ENCODE data around the gene DHRS9. TPM values are rescaled to one million over a fixed set of nuclear protein-coding genes. Genes with fewer than 3 reads are reported as not detected.
A peak's percentile ranks its signal among the peaks of the same experiment; 100 is the strongest.

The DHRS9 gene
- total RNA-seq, 1 donor = 0.36 TPM

DNA sequence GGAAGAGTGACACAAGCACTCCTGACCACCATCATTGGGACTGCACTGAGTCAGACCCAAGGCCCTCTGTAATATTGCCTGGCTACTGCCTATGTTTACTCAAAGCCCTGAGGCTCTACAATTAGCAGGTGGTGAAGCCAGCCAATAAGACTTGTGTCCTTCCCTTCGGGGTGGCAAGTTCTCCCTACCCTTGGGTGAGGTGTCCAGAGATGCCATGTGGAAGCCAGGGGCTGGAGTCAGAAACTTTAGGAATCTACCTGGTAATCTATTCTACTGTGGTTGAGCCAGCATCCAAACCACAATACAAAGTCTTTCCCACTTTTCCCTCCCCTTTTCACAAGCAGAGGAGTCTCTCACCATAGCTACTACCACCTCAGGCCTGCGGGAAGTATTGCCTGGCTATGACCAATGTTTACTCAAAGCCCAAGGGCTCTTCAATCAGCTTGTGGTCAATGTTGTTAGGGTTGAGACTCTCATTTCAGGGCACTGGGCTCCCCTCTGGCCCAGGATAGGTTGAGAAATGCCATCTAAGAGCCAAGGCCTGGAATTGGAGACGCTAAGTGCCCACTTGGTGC is 17.6 kb downstream of the DHRS9 start:
- H3K4me3 ChIP-seq (ENCODE audit: low read depth, low read length) = no peak overlapping the region
- DNase-seq (ENCODE audit: low read depth) = no peak
- TF ChIP-seq, protein P1, sequence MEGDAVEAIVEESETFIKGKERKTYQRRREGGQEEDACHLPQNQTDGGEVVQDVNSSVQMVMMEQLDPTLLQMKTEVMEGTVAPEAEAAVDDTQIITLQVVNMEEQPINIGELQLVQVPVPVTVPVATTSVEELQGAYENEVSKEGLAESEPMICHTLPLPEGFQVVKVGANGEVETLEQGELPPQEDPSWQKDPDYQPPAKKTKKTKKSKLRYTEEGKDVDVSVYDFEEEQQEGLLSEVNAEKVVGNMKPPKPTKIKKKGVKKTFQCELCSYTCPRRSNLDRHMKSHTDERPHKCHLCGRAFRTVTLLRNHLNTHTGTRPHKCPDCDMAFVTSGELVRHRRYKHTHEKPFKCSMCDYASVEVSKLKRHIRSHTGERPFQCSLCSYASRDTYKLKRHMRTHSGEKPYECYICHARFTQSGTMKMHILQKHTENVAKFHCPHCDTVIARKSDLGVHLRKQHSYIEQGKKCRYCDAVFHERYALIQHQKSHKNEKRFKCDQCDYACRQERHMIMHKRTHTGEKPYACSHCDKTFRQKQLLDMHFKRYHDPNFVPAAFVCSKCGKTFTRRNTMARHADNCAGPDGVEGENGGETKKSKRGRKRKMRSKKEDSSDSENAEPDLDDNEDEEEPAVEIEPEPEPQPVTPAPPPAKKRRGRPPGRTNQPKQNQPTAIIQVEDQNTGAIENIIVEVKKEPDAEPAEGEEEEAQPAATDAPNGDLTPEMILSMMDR (IDR thresholded peaks at IDR 0.05; ENCODE audit: insufficient read depth, low read length) = no peak

DNA sequence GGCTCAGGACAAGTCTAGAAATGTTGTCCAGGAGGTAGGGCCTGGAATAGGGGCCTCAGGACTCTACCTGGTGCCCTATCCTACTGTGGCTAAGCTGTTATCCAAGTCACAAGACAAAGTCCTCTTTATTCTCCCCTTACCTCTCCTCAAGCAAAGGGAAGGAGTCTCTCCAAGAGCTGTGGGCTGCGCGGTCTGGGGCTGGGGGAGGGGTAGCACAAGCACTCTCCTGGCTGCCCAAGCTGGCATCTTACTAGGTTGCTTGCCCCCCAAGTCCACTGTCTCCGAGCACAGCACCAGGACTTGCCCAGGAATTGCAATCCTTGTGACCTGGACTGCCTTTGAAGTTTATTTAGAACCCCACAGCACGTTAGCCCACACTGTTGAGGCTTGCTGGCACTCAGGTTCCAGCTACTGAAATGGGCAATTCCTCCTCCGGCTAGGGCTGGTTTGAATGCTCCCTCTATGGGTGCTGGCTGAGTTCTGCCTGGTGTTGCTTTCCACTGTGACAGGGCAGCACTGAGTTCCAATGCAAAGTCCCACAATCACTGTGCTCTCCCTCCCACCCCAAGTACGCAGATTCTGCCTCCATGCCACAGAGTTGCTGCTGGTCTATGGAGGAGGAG is 18.5 kb downstream of the DHRS9 start:
- no peak for DNase-seq (ENCODE audit: low read depth)
- TF ChIP-seq, protein P1 (IDR thresholded peaks at IDR 0.05; ENCODE audit: insufficient read depth, low read length) = no peak
- H3K4me3 ChIP-seq (ENCODE audit: low read depth, low read length) = no peak overlapping the region

DNA sequence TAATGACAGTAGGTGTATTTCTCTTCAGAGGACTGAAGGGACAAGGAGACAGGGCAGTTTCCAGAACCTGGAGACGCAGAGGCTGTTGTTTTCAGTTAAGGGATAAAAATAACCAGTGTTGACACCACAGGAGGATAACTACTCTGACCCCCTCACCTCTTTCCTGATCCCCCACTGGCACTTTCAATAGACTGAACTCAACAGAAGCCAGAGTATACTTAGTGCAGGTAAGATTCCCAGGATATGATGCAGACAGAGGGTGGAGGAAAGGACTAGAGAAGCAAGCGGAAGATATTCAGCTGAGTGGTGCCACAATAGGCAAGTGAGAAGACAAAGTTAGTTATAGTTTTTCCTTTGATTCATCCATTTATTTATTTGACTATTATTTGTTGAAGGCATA is 19.8 kb downstream of the DHRS9 start:
- TF ChIP-seq, protein P1 (IDR thresholded peaks at IDR 0.05; ENCODE audit: insufficient read depth, low read length) = no peak
- no peak for DNase-seq (ENCODE audit: low read depth)
- H3K4me3 ChIP-seq (ENCODE audit: low read depth, low read length) = no peak overlapping the region

DNA sequence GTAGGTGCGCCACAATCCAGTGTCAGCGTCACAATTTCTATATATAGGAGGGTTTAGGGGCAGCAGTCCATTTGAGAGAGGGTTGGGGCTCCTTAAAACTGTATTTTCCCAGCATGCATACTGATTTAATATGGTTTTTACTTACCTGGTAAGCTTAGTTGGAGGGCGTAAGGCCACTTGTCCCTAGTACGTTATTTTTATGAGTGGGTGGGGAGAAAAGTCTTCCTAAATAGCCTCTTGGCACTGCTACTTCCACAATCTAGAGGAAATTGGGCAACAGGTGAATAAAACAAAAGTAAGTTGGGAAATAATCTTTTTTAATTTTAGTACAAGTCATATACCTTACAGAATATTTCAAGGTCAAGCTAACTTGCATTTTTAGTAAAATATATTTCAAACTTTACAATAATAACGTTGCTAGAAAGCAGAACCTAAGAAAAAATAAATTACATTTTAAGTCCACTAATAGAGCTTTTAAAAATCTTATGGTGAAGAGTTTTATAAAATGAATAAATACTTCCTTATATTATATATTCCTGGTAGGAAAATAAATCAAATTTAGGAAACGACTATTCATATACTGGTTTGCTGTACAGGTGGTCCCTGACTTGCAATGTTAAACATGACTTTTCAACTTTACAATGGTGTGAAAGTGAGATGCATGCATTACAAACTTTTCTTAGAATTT is 20.9 kb downstream of the DHRS9 start:
- DNase-seq (ENCODE audit: low read depth) = no peak
- TF ChIP-seq, protein P1 (IDR thresholded peaks at IDR 0.05; ENCODE audit: insufficient read depth, low read length) = no peak

DNA sequence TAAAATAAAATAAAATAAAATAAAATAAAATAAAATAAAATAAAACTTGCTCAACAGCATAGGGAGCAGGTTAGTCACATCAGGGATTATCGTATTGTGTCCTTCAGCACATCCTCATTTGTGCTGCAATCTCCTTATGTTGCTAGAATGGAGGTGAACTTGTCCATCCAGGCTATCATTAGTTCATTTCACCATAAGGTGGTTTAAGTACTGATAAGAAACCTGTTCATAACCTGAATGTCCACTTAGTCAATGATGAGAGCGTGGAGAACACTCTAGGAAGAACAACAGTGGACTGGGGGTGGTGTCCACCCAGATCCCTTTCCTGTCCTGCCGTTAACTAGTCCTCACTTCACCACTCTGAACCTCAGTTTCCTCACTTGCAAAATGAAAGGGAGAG is 21.9 kb downstream of the DHRS9 start:
- no peak for DNase-seq (ENCODE audit: low read depth)
- TF ChIP-seq, protein P1 (IDR thresholded peaks at IDR 0.05; ENCODE audit: insufficient read depth, low read length) = no peak
- no peak overlapping the region for H3K4me3 ChIP-seq (ENCODE audit: low read depth, low read length)

More for the DNA sequence above, 20.9 kb downstream of the DHRS9 start:
- no peak overlapping the region for H3K4me3 ChIP-seq (ENCODE audit: low read depth, low read length)

DNA sequence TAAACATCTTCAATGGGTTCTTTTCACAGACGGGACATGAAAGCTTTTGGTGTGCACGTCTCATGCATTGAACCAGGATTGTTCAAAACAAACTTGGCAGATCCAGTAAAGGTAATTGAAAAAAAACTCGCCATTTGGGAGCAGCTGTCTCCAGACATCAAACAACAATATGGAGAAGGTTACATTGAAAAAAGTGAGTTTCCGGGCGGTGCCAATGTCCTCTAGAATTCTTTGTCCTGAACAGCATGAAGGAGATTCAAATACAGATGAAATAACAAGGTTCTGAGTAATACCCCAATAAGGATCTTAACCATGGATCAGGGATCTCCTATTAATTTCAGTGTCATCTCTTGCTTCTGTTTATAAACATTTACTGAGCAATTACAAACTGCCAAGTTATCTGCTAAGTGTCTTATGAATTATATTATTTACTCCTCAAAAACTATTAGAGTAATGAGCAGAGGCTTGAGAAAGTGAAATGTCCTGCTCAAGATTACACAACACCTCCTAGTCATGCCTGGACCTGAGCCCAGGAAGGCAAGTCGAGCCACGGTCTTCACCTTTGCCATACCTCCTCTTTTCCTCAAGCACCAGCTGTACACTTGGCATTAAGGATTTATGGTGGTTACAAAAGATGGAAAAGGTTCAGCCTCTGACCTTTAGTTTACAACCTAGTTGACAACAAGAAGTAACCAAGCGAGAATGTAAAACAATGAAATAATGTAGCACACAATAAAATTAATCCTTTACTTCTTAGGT is 22.6 kb downstream of the DHRS9 start:
- H3K4me3 ChIP-seq (ENCODE audit: low read depth, low read length) = no peak overlapping the region
- DNase-seq (ENCODE audit: low read depth) = peak; percentile 55
- TF ChIP-seq, protein P1 (IDR thresholded peaks at IDR 0.05; ENCODE audit: insufficient read depth, low read length) = no peak
